HG03103 (cell line): ENCODE results near the gene TBX19.

ENCODE experiments used
- ATAC-seq: cut with Tn5 transposase; IDR thresholded peaks from one replicate; pipeline ENCODE4 v1.9.1; 2021; ENCODE audit warnings: low read depth; ENCODE audit not compliant: unreplicated experiment

Gene TBX19

DNA sequence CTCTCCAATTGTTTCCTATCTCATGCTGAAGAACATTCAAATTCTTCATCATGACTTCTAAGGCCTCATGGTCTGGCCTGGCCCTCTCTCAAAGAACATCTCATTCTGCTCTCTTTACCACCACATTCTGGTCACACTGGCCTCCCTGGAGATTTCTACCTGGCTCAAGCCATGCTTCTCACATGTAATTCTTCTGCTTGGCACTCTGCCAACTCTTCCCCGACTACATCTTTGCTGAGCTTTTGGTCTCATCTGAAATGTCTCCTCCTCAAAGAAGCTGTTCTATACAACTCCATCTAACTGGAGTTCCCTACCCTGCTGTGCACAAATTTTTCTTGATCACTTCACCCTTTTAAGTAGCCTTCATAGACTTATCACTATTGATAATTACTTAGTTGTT lies 1.4 kb upstream of the TBX19 start:
- ATAC-seq: no peak

DNA sequence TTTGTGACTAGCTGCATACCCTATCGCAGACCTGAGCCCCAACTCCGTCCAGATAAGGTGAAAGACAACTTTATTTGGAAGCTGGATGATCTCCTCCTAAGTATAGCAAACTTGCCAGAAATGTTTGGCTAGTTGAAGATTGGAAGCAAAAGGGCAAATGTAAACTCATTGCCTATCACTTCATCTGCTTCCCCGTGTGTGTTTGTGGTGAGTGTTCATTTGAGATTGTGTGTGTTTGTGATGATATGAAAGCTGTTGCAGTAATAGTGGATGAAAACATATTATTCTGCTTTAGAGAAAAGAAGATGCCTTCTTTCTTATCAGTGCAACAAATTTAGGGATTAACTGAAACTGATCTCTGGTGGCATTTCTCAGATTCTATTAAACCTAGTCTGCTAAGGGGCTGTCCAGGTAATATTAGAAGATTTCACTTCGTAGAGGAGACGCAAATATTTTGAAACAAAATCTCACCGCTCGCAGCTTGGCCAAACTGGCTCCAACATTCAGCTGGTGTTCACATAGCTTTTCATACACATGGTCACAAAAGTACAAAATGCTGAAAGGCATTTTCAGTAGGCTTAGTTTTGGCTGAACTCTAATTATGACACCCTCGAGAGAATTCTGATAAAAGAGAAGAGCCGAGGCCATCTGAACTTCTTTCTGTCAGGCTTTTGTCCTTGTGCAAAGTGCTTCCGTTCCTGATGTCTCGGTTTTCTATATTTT lies 1.1 kb downstream of the TBX19 start:
- ATAC-seq: no peak

DNA sequence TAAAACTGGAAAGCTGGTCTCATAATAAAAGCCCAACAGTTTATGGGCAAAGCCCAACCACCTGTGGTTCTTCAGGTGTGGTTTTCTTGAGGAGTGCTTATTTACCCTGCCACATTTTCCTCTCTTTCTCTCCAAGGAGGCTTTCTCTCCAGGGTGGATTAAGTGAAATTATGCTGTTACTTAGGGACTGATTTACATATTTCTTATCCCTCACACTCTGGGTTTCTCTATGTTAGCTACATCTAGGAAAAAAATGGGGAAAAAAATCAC lies 4.8 kb downstream of the TBX19 start:
- no peak for ATAC-seq

DNA sequence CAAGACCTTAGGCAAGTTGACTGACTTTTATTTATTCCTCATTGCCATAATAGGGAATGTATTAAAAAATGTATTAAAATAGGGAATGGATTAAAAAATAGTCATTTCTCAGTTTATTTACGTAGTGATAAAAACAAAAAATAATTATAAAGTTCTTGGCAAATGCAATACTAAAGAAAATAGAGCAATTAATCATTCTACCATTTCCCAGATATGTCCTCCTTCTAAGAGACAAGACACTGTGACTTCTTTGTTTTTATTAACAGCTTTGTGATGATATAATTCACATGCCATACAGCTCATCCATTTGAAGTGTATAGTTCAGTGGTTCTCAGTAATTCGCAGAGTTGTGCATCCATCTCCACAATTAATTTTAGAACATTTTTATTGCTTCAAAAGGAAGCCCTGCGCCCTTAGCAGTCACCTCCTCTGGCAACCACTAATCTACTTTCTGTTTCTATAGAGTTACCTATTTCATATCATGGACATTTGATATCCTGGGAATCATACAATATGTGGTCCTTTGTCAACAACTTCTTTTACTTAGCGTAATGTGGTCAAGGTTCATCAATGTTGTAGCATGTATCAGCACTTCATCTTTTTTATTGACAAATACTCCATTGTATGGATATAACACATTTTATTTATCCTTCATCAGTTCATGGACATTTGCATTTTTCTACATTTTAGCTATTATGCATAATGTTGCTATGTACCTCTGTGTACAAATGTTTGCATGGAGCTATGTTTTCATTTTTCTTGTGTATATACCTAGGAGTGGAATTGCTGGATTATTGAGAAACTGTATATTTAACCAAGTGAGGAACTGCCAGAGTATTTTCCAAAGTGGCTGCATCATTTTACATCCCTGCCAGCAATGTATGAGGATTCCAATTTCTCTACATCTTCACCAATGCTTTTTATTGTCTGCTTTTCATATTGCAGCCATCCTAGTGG lies 5.6 kb downstream of the TBX19 start:
- ATAC-seq: no peak

DNA sequence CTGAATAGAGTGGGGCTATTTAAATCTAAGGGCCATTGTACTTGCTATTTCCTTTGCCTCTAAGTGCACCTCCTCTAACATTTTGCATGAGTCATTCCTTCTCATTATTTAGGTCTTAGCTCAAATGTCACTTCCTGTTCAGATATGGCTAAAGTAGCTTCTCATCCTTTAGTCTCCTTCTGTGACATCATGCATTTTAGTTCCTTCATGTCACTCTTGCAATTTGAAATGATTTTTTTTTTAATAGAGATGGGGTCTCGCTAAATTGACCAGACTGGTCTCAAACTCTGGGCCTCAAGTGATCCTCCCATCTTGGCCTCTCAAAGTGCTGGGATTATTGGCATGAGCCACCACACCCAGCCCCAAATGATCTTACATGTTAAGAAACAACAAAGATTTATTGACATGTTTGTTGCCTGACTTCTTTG lies 6.6 kb downstream of the TBX19 start:
- ATAC-seq: no peak

DNA sequence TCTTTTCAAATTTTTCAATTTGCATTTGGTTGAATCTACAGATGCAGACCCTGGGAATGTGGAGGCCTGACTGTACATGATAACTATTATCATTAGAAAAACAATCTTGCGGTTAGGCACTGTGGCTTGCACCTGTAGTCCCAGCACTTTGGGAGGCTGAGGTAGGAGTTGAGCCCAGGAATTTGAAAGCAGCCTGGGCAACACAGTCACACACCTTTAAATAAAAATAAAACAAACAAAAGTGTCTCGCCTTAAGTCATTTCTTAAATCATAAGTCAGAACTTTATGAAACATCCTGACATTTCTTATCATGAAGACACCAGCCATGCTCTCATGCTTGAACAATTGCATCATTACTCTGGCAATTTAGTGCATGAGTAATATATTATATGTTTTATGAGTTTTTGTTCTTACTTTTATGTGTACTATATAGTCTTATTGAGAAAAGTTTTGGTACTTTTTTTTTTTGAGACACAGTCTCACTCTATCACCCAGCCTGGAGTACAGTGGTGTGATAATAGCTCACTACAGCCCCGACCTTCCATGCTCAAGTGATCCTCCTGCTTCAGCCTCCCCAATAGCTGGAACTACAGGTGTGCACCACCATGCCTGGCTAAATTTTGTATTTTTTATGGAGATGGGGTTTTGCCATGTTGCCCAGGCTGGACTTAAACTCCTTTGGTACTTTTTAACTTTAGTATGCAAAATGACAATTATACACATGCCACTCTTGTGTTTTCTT lies 7.8 kb downstream of the TBX19 start:
- ATAC-seq: no peak

DNA sequence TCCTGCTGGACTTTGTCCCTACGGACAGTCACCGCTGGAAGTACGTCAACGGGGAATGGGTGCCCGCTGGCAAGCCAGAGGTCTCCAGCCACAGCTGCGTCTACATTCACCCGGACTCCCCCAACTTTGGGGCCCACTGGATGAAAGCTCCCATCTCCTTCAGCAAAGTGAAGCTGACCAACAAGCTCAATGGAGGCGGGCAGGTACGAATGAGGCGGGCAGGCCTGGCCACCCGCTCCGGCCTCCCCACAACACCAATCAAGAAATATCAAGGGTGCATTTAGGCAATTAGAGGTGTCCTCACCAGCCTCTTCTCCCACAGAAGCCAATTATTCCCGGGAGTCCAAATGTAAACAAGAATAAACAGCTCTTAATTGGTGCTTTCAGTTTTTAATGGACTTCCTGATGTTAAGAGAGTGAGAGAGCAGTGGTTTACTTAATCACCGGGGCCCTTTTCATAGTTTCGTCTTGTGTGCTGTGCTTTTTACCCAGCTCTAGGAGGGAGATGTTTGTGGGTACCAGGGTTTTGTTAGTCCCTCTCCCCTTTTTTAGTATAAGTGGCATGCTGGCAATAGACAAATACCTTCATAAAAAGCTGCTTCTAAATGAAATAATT lies 10.7 kb downstream of the TBX19 start:
- no peak for ATAC-seq

DNA sequence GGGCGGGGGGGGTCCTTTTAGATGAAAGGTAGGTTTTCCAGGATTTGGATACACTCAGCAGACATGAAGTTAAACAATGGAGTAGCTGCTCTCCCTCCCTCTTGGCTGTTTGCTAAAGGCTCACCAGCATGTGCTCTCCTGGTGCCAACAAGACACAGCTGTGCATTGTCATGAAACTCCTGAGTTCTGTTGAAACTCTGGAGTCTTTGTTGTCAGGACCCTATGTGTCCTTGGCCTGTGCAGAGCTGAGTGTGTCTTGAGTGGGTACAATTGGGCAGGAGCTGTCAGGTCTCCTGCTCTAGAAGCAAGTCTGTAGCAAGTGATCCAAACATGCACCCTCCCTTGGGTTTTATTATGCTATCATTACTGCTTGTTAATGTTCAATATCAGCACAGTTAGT lies 12.7 kb downstream of the TBX19 start:
- ATAC-seq: no peak

DNA sequence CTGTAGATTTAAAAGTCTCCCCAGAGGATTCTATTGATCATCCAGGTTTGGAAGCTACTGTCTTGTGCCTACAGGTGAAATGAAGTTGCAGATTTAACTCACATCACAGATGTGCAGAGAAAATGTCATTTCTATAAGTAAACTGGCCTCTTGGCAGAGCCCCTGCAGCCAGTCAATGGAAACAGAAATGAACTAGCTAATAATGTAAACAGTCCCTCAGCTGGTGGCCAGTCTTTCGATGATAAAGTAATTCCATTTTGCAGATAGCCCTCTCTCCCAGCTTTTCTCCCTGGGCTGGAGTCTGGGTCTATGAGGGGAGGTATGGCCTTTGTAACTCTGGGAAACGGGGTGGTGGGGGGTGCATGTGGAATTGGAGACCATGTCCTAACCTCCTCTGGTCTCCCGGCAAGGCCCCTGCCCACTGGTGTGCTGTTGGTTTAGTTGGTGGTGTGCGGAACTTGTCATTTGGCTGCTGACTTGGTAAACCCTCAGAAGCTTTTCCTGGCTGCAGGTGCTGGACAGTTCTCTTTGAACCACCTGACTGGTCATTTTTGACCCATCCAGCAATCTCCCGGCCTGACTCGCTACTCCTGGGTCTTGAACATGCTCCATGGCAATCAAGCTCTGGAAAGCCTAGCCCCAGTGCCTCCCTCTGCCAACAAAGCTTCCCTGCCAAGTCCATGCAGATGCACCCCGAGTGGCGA lies 14.9 kb downstream of the TBX19 start:
- ATAC-seq: no peak

DNA sequence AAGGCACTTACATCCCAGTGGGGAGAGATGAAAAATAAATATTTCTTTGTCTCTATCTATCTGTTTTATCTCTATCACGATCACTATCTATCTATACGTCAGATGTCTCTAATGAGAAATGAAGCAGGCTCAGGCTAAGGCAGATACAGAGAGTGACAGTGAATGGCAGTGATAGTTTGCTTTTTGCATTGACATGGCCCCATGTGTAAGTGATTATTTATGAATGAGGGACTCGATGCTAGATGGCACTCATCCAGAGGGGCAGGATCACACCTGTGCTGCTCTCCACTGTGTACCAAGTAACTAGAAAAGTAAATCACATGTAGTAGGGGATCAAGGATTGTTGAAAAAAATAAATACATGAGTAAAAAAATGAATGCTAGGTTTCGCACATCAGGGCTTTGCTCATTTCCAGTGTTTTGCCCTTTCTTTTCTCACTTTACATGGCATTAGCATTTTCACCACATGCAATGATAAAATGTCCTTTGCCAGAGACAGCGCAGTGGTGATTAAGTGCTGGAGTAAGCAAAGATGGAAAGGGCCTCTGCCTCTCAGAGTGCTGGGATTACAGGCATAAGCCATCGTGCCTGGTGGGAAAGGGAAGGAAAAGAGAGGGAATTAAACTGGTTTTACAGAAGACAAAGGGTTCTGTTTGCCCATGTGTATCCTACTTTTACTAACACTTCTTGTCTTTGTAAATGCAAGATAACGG lies 16.5 kb downstream of the TBX19 start:
- ATAC-seq: no peak

DNA sequence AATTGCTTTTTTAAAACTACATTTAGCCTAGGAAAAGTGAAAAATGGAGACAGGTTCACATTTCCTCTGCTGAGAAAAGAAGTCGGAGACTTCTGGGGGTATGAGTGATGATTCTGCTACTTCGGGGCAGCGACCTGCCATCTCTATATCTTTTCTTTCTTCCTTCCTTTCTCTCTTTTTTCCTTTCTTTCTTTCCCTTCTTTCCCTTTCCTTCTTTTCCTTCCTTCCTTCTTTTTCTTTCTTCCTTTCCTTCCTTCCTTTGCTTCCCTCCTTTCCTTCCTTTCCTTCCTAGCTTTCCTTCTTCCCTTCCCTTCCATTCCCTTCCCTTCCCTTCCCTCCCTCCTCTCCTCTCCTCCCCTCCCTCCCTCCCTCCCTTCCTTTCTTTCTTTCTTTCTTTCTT lies 17.8 kb downstream of the TBX19 start:
- no peak for ATAC-seq

DNA sequence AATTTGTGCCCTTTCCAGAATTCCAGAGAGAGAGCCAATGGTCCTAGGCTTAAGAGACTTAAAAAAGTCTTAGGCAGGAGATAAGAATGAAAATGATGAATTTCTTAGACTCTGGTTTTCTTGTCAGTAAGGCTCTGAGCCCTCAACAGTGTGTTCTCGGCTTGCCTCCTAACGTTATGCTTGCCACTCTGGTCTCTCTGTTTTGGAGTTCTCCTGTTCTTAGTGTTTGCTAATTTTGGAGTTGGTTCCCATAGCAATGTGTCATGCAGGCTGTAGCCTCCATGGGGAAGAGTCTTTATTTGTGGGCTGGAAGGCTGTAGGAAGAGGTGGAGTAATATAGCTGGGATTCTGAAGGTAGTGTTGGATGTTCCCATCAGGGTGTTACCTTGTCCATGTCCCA lies 19.9 kb downstream of the TBX19 start:
- ATAC-seq: no peak

DNA sequence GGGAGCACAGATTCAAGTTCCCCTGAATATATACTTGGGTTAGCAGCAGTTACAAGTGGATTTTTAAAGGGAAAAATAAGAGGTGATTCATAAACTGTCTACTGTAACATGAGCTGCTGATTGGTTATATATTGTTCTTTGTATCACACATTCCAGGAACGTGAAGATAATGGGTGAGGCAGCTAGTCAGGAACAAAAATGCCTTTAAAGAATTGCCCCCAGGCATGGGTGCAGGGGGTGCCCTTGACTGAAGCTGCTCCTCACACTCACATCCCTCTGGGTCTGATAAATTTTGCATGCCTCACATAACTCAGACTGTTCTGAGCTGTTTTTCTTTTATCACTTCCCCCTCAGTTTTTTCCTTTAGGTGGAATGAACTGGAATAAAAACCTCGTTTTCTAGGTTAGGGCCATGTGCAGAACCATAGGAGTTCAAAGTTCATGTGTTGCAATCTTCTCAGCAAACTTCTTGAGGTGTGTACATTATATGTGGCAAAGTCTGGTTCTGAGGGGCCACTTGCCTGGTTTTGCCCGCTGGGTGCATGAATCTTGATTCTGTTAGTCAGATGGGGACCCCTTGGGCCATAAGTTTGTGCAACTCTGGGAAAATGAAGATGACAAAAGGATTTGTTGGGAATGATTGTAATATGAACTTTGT lies 21.1 kb downstream of the TBX19 start:
- no peak for ATAC-seq

DNA sequence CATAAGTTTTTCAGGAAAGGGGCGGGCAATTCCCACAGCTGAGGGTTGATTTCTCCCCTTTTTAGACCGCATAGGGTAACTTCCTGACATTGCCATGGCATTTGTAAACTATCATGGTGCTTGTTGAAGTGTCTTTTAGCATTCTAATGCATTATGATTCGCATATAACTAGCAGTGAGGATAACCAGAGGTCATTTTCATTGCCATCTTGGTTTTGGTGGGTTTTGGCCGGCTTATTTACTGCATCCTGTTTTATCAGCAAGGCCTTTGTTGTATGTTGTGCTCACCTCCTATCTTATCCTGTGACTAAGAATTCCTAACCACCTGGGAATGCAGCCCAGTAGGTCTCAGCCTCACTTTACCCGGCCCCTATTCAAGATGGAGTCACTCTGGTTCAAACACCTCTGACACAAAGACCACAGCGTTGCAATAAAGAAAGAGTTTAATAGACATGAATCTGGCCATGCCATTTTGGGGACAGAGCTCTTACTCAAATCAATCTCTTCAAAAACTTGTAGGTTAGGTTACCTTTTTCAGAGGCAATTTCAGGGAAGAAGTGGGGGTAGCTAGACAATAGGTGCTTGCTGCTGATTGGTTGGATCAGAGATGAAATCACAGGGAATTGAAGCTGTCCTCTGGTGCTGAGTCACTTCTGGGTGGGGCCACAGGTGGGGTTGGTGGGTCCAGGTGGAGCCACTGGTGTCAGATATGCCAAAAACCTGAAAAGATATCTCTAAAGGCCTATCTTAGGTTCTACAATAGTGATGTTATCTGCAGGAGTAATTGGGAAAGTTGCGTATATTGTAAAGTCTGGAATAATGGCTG lies 23.3 kb downstream of the TBX19 start:
- no peak for ATAC-seq

DNA sequence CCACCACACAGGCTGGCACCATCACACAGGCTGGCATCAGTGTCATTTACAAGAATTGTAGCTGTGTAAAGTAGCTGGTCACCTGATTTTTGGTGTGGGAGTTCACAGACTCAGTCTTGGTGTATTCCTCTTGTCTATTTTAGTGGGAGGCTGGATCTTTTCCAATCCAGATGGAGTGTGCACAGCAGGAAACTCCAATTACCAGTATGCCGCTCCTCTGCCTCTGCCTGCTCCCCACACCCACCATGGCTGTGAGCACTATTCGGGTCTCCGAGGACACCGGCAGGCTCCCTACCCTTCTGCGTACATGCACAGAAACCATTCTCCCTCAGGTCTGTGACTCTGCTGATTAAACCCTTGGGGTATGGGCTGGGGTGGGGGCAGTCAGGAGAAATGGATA lies 24.2 kb downstream of the TBX19 start:
- no peak for ATAC-seq

DNA sequence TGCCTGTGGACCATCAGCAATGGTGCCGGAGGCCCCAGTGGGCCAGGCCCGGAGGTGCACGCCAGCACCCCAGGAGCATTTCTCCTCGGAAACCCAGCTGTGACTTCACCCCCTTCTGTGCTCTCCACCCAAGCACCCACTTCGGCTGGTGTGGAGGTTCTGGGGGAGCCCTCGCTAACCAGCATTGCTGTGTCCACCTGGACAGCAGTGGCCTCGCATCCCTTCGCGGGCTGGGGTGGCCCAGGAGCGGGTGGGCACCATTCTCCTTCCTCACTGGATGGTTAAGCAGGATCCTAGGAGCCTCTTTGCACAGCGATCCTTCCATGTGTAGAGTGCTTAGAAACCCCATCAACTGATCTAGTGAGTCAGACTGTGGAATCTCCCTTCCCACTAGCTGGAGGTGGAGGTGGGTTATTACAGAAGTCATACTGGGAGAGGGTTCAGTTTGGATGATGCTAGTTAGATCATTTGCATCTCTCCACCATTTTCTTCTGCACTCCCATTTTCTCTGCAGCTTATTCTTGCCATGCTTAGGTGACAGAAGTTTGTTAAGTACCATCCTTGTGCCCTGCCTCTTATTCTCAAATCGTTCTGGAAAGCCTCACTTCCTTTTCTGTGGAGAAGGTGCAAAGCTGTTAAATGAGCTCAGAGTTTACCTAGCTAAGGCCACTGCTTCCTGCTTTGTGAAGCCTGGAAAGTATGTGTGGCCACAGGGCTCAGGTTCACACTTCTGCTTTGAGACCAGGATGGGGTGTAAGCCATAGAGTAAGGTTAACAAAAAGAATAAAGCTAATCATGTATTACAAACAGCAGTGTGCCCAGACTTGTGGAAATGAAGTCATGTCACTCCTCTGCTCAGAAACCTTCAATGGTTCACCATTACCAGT lies 32.3 kb downstream of the TBX19 start:
- no peak for ATAC-seq

DNA sequence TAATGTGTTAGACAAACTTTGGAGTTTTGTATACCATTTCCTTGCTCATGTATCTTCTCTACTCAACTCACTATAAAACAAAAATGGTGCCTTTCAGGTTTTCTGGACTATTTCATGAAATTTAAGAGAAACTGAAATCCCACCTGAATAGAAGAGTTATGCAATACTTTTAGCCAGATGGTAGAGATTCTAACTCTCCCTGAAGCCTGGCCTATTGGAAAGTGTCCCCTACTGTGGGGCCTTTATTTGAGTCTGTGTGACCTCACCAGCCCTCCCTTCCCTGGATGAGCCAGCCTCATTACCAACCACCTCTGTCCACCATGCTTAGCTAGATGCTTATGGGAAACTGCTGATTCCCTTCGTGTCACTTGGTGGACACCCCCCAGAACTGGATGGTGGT lies 35.5 kb downstream of the TBX19 start:
- no peak for ATAC-seq
